ENCODE results near the gene DRICH1.
A peak's percentile ranks its signal among the peaks of the same experiment; 100 is the strongest.
"Not testable (repeated sequence)": the region's sequence is repeated elsewhere in the genome, so short reads cannot be mapped to it uniquely, and the experiment has no call there.

The DRICH1 gene

DNA sequence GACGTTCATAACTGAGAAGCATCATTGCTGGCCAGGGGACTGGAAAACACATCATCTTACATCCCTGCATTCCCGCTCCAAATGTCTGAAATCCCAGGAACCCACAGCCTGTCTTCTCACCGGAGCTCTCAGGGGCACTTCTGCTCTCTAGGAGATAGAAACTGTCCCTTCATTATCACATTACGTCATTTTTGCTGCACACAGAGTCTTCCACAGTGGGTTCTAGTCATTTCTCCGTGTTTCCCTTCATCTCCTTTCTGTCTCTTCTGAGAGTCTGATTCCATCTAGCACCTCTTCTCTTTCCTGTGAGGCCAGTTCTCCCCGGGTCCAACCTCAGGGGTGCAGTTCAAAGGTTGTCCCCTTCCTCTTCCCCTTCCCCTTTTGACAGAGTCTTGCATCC, 36.2 kb downstream of the DRICH1 start:
- not testable (repeated sequence) for DNase-seq

DNA sequence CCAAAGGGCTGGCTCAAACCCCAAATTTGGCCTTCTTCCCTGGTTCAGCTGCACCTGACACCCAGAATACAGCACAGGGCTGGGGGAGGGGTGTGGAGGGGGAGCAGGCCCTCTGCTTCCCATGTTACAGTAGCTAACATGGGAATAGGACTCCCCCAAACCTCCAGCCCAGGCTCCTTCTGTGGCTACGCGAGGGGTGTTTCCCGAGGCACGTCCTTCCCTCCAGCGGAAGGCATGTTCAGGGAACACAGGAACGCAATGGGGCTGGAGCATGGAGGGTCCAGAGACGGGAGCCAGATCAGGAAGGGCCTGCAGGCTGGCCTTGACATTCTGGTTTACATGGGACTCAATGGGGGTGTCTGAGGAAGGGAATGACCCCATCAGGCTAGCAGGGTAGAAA, 40.3 kb downstream of the DRICH1 start:
- no peak for DNase-seq

DNA sequence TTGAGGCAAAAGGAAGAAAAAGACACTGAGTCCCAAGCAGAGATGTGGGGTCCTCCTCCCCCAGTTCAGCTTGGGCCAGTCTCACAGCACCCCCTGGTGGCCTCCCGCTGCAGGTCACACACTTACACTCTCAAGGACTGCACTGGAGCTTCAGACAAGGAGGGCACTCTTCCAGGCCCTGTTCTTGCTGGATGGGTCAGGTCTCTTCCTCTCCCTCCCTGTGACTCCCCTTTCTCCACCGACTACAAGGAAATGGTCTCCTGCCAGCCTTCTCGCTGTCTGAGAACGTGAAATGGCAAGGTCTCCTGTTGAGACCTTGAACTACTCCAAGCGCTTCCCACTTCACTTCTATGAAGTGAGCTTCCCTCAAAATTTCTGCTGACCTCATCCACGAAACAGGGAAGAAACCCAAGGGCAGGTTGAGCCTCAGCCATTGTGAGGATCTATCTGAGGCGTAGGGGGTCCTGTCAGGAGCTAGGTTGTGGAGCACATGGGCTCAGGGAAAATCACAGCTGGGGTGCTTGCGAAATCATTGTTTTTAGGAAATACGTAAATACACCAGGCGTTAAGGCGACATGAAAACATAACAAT, 40.8 kb downstream of the DRICH1 start:
- peak; percentile 11 for DNase-seq

DNA sequence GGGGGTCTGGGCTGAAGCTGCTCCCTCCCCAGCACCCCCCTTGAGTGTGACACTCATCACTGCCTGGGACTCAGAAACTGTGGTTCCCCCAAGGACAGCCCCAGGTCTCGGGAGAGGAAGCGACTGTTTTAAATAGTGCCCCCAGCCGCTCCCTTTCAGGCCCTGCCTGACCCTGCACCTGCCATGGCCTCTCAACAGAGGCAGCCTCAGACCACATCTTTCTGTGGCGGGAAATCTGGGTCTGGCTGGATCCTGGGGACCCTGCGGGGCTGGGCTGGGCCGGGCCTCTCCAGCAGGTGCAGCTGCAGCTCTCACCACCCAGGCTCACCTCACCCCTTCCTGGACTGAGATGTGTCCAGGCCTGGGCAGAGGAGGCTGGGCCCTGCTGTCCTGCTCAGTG, 48.3 kb downstream of the DRICH1 start:
- no peak for DNase-seq

DNA sequence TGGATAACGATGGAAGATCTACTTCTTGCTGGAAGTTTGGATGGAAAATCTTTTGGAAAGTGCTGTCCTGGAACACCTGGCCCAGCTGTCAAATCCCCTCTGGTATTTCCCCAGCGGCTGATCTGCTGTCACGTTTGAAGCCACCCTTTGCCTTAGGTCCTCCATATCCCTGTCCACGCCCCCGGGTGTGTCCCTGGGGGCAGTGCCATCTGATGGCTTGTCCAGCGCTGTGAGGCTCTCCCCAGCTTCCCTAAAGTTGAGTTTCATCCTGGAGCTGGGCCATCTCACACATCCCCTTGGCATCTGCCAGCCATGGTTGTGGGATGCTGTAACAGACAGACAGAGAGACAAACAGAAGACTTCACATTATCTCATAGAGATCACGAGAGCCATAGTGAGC, 49.0 kb downstream of the DRICH1 start:
- no peak for DNase-seq

DNA sequence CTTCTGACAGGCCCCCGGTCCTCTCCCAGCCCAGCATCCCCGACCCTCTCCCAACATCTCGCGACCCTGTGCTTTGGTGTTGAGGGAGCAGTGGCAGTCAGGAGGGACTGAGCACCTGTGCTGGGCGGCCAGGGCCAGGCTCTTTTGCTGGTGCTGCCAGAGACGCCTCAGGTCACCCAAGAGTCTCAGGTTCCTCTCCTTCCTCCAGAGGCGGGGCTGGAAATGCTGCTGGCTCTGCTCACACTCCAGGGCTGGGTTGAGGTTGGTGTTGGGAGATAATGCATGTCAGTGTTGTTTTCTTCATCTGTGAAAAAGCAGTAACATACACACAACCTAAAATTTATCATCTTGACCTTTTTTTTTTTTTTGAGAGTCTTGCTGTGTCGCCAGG, 50.9 kb downstream of the DRICH1 start:
- DNase-seq, result no peak

DNA sequence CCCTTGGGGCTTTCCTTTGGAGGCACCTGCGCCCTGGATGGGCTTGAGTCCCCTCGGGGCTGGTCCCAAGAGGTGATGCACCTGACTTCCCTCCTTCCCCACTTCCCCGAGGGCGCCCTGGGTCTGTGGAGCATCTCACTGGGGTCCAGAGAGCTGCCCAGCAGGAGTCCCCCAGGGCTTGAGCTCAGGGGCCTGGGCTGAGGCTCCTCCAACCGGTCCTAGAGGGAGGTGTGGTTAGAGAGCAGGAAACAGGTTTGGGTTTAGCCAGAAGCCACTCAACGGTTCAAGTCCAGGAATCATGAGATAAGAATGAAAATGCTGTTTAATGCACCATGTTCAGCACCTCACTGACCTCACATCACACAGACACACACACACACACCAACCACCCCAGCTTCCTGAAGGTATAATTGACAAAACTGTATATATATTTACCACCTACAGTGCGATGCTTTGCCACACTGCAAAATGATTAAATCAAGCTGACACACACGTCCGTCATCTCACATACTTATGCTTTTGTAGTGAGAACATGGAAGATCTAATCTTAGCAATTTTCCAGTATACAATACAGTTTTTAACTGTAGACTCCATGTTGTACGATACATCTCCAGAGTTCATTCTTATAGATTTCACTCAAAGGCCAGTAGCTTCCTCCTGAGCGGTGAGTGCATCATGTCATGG, 51.4 kb downstream of the DRICH1 start:
- DNase-seq, result peak; percentile 78

DNA sequence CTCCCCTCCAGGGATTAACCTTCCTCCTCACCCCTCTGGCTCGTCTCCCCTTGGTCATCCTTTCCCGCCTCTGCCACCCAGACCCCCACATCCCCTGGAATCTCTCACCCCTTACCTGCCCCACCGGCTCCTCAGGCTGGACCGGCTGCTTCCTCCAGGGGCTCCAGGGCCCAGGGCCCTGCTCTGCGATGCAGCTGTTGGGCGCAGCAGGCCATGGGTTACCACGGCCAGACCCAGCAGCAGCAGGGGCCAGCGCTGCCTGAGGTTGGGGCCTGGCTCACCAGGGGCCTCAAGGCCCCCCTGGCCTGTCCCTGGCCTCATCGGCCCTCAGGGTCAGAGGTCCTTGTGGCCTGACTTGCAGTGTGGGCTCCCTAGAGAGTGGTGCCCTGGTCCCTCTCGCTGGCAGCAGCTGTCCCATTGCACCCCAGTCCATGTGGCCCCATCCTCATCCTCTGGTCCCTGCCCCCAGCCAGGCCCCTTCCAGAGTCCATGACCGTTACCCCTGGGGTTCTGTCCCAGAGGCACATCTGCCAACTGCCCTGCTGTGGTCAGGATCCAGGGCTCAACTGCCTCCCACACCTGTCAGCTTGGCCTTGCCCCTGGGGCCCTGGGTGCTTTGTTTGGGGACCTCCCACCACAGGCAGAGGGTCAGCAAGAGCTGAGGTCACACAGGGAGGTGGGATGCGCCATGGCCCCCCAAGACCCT, 52.1 kb downstream of the DRICH1 start, which contains the start of gene IGLL1:
Gene IGLL1, minus strand, starts transcription at position 421 of the 706 bp plus-strand sequence. Its CDS starts 100 bp downstream, at position 321.
- peak; percentile 22 for DNase-seq

DNA sequence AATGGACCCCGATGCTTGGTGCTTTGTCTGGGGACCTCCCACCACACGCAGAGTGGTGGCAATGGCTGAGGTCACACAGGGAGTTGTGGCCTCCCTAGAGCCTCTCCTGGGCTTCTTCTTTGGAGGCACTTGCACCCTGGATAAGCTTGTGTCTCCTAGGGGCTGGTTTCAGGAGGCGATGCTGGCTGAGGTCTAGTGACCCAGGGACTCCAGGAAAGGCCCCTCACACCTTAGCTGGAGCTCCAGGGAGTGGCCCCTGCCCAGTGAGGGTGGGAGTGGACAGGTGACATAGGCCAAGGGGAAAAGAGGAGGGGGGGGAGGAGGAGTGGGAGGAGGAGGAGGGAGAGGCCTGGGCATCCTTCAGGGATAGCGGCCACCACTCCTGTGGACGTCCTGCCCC, 52.8 kb downstream of the DRICH1 start:
- no peak for DNase-seq

DNA sequence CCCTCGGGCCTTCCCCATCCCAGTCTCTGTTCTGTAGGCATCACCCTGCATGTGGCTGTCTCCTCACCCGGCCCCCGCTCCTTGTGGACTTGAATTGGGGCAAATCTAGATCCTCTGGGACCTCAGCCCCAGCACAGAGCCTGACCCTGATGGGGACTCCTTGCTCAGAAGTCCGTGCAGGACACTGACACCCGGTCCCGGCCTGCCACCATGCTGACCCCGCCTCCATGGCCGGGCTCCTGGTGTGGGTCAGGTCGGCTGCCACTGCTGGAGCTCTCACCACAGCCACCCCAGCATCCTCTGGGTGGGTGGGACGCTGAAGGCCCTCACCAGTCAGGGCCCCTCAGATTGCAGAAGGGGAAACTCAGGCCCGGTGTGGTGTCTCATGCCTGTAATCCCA, 53.8 kb downstream of the DRICH1 start:
- DNase-seq, result no peak

DNA sequence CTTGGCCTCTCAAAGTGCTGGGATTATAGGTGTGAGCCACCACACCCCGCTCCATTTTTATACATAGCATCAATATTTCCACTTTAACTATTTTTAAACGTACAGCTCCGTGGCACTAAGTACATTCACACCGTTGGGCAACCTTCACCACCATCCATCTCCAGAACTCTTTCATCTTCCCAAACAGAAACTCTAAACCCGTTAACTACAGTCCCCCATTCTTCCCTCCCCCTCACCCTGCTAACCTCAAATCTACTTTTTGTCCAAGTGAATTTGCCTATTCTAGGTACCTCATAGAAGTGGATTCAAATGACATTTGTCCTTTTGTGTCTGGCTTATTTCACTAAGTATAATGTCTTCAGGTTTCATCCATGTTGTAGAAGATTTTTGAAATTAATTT, 55.4 kb downstream of the DRICH1 start:
- no peak for DNase-seq

DNA sequence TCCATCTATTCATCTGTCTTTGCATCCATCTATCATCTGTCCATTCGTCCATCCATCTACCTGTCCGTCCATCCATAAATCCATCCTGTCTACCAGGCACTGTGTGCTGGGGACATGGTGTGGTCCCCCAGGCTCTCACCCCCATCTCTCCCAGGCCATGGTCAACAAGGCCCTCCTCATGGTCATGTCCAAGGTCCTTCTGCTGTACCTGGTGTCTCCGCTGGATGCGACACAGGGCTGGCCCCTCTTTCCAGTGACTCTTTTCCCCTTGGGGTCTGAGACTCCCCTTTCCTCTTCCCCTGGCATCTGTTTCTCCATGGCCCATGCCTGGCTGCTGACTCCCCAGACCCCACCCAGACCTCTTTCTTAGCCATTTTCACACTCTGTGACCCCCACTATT, 56.5 kb downstream of the DRICH1 start:
- no peak for DNase-seq

DNA sequence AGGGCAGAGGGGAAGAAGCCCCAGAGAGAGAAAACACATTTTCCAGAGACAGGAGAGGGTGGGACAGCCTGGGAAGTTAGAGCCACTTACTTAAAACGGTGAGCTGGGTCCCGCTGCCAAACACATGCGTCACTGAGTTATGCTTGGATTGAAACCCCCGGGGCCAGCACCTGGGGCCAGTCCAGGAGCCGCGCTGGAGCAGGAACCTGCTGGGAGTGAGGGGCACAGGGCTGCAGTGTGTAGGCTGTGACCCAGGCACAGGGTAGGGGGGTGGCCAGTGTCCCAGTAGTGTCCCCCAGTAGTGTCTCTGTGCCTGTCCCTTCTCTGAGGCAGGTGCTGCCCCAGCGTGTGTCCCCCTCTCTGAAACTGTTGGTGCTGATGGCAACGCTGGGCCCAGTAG, 57.2 kb downstream of the DRICH1 start:
- DNase-seq, result no peak

DNA sequence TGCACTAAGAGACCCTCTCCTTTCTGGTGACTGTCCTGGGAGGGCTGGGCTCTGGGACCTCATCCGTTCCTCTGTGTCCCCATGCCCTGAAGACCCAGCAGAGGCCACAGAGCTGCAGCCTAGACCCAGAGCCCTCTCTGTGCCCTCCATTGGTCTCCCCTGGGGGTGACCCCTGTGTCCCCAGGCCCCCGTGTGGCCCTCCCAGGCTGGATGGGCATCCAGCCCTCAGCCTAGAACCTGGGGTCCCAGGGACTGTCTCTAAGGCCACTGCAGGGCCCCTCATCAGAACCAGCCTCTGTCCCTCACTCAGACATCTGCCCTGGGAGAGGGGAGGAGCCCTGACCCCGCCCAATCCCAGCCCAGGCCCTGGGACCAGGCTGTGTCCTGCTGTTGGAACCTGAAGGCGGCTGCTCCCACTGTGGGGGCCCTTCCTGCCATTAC, 57.7 kb downstream of the DRICH1 start:
- DNase-seq, result no peak

DNA sequence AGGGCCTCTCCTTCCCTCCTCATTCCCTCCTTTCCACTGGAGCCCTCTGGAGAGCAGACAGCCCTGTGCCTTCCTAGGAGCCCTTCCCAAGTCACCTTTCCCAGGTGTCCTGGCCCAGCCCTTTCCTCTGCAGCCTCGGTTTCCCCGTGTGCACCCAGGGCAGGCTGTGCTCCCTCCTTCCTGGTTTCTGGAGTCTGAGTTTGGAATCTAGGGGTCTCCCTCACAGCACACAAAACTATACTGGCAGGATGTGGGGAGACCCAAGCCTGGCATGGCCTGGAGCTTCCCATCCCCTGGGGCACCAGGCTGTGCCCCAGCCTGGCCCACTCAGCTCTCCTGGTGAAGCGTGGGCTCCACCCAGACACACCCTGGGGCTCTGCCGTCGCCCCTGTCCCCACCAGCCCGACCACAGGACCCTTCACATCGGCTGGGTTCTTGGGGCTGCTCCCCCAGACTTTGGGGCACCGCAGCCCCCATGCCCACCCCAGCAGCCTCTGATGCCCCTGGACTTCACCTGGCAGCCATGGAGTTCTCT, 58.4 kb downstream of the DRICH1 start:
- not testable (repeated sequence) for DNase-seq

DNA sequence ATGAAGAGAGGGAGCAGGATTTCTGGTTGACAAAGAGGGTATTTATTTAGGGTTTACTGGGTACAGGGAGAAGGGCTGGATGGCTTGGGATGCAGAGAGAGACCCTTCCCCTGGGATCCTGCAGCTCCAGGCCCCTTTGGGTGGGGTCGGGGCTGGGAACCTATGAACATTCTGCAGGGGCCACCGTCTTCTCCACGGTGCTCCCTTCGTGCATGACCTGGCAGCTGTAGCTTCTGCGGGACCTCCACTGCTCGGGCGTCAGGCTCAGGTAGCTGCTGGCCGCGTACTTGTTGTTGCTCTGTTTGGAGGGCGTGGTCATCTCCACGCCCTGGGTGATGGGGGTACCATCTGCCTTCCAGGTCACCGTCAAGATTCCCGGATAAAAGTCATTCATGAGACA, 59.0 kb downstream of the DRICH1 start:
- not testable (repeated sequence) for DNase-seq

DNA sequence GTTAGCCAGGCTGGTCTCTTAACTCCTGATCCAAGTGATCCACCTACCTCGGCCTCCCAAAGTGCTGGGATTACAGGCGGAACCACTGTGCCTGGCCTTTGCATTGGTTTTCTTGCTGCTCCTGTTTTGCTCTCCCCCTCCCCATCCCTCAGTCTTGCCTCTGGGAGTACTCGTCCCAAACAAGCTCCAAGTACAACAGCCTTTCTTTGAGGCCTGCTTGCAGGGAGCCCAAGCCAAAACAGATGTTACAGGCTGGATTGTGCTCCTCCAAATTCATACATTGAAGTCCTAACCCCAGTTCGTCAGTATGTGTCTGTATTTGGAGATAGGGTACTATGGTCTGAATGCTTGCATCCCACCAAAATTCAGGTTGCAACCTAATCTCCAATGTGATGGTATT, 60.6 kb downstream of the DRICH1 start:
- no peak for DNase-seq

DNA sequence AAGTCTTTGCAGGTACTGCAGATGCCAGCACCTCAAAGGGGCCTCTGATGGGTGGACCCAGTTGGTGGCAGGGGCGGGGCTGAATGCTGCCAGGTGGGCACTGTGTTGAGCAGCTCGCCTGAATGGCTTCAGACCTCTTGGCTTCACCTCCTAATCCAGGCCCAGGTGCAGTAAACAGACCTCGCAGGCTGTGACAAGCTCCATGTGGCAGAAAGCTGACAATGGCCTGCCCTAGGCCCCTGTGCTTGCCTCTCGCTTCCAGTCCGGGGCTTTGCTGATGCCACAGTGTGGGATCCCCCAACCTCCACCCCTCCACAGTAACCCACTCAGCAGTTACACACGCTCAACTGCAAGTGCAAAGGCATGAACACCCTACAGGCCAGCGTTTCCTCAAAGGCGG, 61.4 kb downstream of the DRICH1 start:
- no peak for DNase-seq

DNA sequence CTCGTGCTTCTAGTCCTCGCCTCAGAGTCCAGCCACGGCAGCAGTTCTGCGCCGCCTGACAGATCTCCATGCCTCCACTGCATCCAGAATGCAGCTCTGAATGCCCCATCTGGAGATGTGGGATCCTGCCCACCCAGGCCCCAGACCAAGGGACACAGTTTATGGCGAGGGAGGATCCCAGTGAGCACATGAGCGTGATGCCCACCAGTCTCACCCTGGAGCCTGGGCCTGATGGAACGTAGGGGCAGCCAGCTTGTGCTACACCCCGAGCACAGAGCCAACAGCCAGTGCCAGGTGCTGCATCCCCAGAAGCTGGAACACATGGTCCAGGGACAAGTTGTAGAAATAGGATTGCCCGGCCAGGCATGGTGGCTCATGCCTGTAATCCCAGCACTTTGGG, 62.4 kb downstream of the DRICH1 start:
- DNase-seq, result no peak

DNA sequence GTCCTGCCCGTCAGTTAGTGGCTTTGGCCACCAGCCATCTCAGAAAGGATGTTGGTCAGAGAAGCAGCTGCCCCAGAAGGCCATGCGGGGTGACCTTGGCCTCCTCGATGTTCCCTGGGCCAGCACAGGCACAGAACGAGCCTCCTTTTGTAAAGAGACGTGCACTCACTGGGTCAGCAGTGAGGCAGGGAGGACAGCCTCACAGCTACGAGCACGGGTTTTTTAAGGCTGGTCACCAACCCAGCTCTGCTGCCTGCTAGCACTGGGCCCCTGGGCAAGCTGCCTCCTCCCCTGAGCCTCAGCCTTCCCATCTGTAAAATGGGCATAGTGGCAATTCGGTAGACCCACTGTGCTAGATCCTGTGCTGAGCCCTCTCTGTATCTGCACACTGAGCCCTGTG, 62.8 kb downstream of the DRICH1 start:
- DNase-seq, result no peak

DNA sequence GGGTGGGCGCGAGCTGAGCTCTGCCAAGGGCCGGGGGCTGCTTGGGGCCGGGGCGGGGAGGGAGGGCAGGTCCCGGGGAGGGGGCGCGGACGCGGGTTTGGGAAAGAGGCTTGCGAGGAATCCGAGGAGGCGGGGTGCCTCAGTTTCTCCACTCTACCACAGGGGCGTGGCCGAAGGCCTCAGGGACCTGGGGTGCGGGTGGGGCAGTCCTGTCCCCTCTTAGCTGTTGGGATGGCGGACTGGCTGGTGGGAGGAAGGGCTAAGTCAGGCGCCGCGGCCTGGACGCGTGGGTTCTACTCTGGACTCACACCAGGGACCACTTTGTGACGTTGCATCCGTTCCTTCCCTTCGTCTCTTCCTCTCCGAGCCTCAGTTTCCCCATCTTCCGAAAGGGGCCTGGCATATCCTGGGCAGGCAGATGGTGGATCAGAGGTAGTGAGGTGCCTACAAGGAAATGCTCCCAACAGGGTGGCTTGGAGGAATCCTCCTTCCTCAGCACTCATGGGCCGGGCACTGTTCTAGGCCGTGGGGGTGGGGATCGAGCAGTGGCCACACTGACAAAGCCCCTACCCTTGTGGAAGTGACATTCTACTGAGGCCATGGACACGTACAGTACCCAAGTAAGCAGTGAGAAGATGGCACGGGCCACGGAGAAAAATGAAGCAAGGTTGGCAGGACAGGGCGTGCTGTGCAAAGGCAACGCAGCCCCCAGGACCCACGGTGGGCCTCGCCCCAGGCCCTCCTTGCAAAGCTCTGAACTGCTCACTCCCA, 65.2 kb downstream of the DRICH1 start:
- DNase-seq, result no peak

DNA sequence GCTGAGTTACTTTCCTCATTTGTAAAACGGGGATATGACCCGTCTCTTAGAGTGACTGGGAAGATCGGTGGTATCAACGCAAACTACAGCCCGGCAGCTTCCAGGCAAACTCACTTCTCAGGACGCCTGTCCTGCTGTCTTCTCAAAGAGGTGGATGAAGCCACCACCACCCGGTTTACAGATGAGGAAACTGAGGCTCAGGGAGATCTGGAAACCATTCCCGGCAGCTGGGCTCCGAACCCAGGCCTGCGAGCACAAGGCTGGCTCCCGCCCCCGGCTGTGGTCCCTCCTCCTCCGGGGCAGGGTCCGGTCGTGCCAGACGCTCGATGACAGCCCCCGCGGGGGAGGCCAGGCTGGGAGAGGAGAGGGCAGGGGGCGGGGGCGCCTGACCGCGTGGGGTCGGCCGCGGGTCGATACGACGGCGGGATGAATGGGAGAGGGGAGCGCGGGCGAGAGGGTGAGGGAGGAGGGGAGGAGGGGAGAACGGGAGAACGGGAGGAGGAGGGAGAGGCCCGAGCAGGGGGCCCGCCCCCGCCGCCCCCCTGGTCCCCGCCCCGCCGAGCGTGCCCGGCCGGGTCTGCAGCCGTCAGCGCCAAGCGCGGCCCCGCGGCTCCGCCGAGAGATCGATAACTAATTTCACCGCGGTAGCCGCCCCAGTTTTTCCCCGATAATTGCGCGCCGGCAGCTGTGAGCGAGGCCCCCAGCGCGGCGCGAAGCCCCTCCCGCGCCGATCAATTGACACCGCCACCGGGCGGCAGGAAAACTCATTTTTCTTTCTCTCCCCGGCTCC, 66.0 kb downstream of the DRICH1 start:
- no peak for DNase-seq

Measured in GF-D8 (cell line).